ENCODE results near the gene PFKL.

DNA sequence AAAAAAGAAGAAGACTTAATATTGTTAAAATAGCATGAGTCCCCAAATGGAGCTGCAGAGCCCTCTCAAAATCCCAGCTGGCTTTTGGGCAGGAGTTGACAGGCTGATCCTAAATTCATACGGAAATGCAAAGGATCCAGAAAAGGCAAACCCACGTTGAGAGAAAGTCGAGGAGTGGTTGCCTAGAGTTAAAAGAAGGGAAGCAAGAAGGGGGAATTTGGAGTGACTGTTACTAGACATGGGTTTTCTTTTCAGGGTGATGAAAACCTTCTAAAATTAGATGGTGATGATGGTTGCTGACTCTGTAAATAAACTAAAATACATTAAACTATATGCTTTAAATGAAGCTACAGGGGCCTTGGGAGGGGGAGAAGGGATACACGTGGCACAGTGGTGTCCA is 39.8 kb upstream of the PFKL start:
- TF ChIP-seq, protein P1, sequence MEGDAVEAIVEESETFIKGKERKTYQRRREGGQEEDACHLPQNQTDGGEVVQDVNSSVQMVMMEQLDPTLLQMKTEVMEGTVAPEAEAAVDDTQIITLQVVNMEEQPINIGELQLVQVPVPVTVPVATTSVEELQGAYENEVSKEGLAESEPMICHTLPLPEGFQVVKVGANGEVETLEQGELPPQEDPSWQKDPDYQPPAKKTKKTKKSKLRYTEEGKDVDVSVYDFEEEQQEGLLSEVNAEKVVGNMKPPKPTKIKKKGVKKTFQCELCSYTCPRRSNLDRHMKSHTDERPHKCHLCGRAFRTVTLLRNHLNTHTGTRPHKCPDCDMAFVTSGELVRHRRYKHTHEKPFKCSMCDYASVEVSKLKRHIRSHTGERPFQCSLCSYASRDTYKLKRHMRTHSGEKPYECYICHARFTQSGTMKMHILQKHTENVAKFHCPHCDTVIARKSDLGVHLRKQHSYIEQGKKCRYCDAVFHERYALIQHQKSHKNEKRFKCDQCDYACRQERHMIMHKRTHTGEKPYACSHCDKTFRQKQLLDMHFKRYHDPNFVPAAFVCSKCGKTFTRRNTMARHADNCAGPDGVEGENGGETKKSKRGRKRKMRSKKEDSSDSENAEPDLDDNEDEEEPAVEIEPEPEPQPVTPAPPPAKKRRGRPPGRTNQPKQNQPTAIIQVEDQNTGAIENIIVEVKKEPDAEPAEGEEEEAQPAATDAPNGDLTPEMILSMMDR (IDR thresholded peaks at IDR 0.05), result no peak
- no peak for TF ChIP-seq POLR2A (IDR thresholded peaks at IDR 0.05)
